Tibial nerve (tissue), 4 donors: ENCODE data around the gene RHEB. TPM values are rescaled to one million over a fixed set of nuclear protein-coding genes. Genes with fewer than 3 reads are reported as not detected.

Source experiments
- DNase-seq, 2 donors: peaks; one replicate each; pipeline ENCODE4 v3.0.0-alpha.2; 2019; ENCODE audit warnings: low spot score in 2 of 2
- H3K27ac ChIP-seq, 4 donors: fragments of 200-600 bp; sonication (generic) in 3 of 4; one replicate each; pipeline ENCODE4 v1.5.1; 2017 to 2019; ENCODE audit warnings: mild to moderate bottlenecking in 1 of 4
- H3K27me3 ChIP-seq, 2 donors: fragments of 200-600 bp; sonication (generic) in 1 of 2; one replicate each; pipeline versions ENCODE4 v1.5.1 to v1.6.0; 2017 to 2019
- H3K36me3 ChIP-seq, 3 donors: fragments of 200-600 bp; sonication (generic); one replicate each; pipeline ENCODE4 v1.5.1; 2018 to 2019
- H3K4me1 ChIP-seq, 4 donors: fragments of 200-600 bp; sonication (generic) in 3 of 4; one replicate each; pipeline ENCODE4 v1.5.1; 2017 to 2019
- H3K4me3 ChIP-seq, 4 donors: fragments of 200-600 bp; sonication (generic) in 3 of 4; one replicate each; pipeline ENCODE4 v1.5.1; 2017 to 2019; ENCODE audit warnings: mild to moderate bottlenecking in 1 of 4, moderate library complexity in 1 of 4
- H3K9me3 ChIP-seq, 4 donors: fragments of 200-600 bp; sonication (generic) in 3 of 4; one replicate each; pipeline ENCODE4 v1.5.1; 2017 to 2019
- EP300 ChIP-seq, 2 donors: sonication (generic); formaldehyde crosslinking; IDR thresholded peaks; one replicate each; pipeline ENCODE4 v1.6.1; 2017; ENCODE audit warnings: antibody characterized with exemption in 2 of 2, mild to moderate bottlenecking in 1 of 2
- POLR2A ChIP-seq, 2 donors: fragments of 450-650 bp; IDR thresholded peaks; one replicate each; pipeline ENCODE4 v1.6.1; 2017; ENCODE audit warnings: antibody characterized with exemption in 2 of 2, mild to moderate bottlenecking in 2 of 2, moderate library complexity in 2 of 2
- WGBS, 2 donors: methylation state at CpG; one replicate each; pipeline ENCODE4 v1.1.5; 2018; 5-methylcytosine and 5-hydroxymethylcytosine counted together
- total RNA-seq, 4 donors: library from RNA; depleted of rRNA; stranded (reverse); fragments of >200 nt; gene quantifications; one replicate each; pipeline ENCODE4 v1.1.0, GENCODE V29; 2016
- TF ChIP-seq, protein P1 (sequence below), 5 experiments: fragments of 200-600 bp in 3 of 5; fragments of 450-650 bp in 2 of 5; sonication (generic) in 3 of 5; IDR thresholded peaks; one replicate each; pipeline ENCODE4 v1.5.1; 2016 to 2019; ENCODE audit warnings: antibody characterized with exemption in 5 of 5, mild to moderate bottlenecking in 3 of 5, moderate library complexity in 2 of 5

Gene RHEB
- total RNA-seq, 4 donors from 2014 or later: 95.4 to 128 (median 103) TPM

DNA sequence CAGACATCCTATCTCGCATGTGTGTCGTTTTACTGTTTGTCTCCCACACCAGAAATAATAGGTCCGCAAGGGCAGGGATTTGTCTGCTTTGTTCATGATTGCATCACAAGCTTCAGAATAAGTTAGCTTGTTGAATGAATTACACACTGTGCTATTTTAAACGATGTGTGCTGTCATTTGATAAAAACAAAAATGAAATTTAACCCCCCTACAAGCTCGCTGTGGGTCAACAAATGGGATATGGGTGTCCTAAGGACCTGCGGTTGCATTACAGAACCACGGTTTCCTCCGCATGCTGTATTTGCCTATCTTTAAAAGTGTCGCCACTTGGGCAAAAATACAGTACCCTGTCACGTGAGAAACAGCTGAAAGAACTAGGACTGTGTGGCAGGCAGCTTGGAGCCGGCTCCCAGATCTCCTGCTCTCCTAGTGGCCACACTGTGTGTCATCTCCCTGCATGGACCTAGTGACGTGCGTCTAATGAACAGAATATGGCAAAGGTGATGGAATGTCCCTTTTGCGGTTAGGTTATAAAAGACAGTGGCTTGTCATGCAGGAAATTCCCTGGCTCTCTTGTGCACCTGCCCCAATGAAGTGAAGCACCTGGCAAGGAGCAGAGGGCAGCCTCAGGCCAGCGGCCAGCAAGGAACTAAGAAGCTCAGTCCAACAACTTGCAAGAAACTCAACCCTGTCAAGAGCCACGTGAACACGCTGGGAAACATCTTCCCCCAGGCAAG is 46.9 kb downstream of the RHEB start:
- Histone ChIP-seq H3K9me3 (no peaks in the 10 kb centered on the region), H3K4me1 (peaks cover 0 to 20% (median 2%) of the 10 kb centered on the region in 4 donors), H3K27ac (peak overlapping the region in 2 of 4 donors; percentile 27 to 67), H3K36me3 (peaks cover 0 to 60% (median 11%) of the 10 kb centered on the region in 3 donors), H3K4me3 (no peak overlapping the region), H3K27me3 (no peaks in the 10 kb centered on the region)
- WGBS, 2 donors: 76 to 77% methylated on average over 17 of the region's 17 CpGs
- TF ChIP-seq, protein P1, sequence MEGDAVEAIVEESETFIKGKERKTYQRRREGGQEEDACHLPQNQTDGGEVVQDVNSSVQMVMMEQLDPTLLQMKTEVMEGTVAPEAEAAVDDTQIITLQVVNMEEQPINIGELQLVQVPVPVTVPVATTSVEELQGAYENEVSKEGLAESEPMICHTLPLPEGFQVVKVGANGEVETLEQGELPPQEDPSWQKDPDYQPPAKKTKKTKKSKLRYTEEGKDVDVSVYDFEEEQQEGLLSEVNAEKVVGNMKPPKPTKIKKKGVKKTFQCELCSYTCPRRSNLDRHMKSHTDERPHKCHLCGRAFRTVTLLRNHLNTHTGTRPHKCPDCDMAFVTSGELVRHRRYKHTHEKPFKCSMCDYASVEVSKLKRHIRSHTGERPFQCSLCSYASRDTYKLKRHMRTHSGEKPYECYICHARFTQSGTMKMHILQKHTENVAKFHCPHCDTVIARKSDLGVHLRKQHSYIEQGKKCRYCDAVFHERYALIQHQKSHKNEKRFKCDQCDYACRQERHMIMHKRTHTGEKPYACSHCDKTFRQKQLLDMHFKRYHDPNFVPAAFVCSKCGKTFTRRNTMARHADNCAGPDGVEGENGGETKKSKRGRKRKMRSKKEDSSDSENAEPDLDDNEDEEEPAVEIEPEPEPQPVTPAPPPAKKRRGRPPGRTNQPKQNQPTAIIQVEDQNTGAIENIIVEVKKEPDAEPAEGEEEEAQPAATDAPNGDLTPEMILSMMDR (IDR thresholded peaks at IDR 0.05): no peak
- TF ChIP-seq EP300 (IDR thresholded peaks at IDR 0.05) (no peak), POLR2A (IDR thresholded peaks at IDR 0.05) (no peak)
- DNase-seq: no peak

DNA sequence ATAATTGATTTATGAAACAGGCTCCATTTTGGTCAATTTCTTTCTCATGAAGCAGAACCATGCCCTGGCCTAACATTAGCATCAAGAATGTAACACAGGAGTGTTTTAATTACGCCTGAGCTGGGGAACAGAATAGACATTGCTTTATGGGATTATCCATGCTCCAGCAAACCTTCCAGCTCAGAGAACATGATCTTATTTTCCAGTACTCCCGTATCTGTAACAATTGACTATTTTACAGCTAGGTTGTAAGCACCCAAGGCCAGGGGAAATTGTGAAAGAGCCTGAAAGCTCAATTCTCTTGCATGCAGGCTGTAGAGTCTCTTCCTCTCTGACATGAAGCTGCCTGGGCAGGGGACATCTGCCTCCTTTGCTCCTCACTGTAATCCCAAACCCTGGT is 49.0 kb downstream of the RHEB start:
- WGBS, 2 donors: 60 to 72% methylated on average over 2 of the region's 2 CpGs
- H3K27ac ChIP-seq: peak overlapping the region in 2 of 4 donors; percentile 18 to 26
- TF ChIP-seq EP300 (IDR thresholded peaks at IDR 0.05): no peak
- no peak for TF ChIP-seq POLR2A (IDR thresholded peaks at IDR 0.05)
- TF ChIP-seq, protein P1 (IDR thresholded peaks at IDR 0.05): no peak
- H3K27me3 ChIP-seq: no peaks in the 10 kb centered on the region
- no peak overlapping the region for H3K4me3 ChIP-seq
- DNase-seq: no peak
- H3K36me3 ChIP-seq: peaks cover 0 to 75% (median 11%) of the 10 kb centered on the region in 3 donors
- peaks cover 0 to 20% (median 5%) of the 10 kb centered on the region in 4 donors for H3K4me1 ChIP-seq
- no peaks in the 10 kb centered on the region for H3K9me3 ChIP-seq

GRCh38 chr7:151469281-151469680 is 50.4 kb downstream of the RHEB start:
- Histone ChIP-seq H3K27ac (peak overlapping the region in 3 of 4 donors; percentile 34 to 86 (median 77)), H3K27me3 (no peaks in the 10 kb centered on the region), H3K9me3 (no peaks in the 10 kb centered on the region), H3K4me1 (peaks cover 0 to 20% (median 5%) of the 10 kb centered on the region in 4 donors), H3K4me3 (no peak overlapping the region), H3K36me3 (peaks cover 0 to 88% (median 11%) of the 10 kb centered on the region in 3 donors)
- TF ChIP-seq POLR2A (IDR thresholded peaks at IDR 0.05) (no peak), EP300 (IDR thresholded peaks at IDR 0.05) (no peak)
- TF ChIP-seq, protein P1 (IDR thresholded peaks at IDR 0.05): no peak
- DNase-seq: no peak
- WGBS, 2 donors: 65 to 67% methylated on average over 5 of the region's 5 CpGs

DNA sequence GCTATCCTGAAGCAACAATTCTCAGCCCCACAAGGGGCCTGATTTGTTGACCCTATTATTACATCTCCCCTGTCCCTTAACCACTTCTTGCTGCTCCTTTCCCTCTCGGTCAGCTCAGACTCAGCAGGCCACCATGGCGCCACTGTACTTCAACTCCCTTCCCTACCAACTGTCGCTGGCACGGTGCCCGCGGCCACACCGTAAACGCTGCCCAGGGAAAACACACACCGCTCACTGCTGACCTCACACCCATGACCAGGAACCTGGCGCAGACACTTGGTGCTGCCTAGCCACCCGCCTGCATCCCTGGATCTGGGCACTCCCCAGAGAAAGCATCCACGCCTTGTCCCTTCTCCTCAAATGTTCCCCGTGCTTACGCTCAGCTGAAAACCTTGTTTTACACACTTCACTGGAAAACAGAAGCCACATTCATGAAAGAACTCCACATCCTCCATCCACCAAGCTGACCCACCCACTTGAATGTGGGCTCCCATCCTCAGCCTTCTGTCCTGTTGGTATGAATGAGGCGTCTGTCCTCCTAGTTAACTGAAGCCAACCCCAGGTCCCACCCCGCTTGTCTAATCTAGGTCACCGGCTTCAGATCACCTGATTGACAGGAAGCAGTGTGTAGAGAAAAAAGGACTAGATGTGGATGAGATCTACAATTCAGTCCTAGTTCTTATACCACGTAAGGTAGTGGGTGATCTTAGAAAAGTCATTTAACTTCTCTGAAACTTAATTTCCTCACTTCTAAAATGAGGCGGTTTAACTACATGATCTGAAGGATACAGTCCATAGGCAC is 51.3 kb downstream of the RHEB start:
- no peak for DNase-seq
- Histone ChIP-seq H3K36me3 (peaks cover 0 to 91% (median 11%) of the 10 kb centered on the region in 3 donors), H3K27me3 (no peaks in the 10 kb centered on the region), H3K27ac (peak overlapping the region; percentile 34 to 86 (median 60)), H3K4me1 (peaks cover 0 to 19% (median 5%) of the 10 kb centered on the region in 4 donors), H3K9me3 (peaks cover 0 to 3% (median 0%) of the 10 kb centered on the region in 4 donors), H3K4me3 (no peak overlapping the region)
- WGBS, 2 donors: 53 to 64% methylated on average over 19 of the region's 19 CpGs
- TF ChIP-seq POLR2A (IDR thresholded peaks at IDR 0.05) (peak in 1 of 2 donors; percentile 28), EP300 (IDR thresholded peaks at IDR 0.05) (peak; percentile 59 to 76)
- TF ChIP-seq, protein P1 (IDR thresholded peaks at IDR 0.05): no peak
